HG03432 (cell line): ENCODE results near the gene PROM1.

Experiments
- ATAC-seq: cut with Tn5 transposase; IDR thresholded peaks from one replicate; pipeline ENCODE4 v1.9.1; 2021; ENCODE audit warnings: mild to moderate bottlenecking, moderate library complexity; ENCODE audit not compliant: unreplicated experiment

Gene PROM1

DNA sequence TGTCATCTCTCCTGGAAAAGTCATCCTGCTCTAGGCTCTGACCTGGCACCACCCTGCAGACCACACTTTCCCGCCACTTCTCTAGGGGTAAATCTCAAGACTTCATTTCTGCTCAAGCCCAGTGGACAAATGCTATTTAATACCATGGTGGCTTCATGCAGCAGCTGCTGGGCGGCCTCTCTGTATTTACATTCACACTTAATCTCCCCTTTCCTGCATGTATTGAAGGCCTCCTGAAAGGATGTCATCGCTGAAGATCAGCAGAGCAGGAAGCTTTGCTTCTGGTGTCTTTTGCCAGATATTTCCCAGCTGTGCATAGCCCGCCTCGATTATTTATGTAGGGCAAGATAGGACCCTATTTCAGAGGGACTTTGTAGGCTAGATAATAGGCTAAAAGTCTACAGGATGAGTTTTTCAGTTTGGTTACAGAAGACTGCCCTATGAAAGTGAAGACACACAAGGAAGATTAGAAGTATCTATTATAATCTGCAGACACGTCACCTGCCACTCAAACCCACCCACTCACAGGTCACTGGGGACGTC lies 17.2 kb downstream of the PROM1 start:
- ATAC-seq: no peak

DNA sequence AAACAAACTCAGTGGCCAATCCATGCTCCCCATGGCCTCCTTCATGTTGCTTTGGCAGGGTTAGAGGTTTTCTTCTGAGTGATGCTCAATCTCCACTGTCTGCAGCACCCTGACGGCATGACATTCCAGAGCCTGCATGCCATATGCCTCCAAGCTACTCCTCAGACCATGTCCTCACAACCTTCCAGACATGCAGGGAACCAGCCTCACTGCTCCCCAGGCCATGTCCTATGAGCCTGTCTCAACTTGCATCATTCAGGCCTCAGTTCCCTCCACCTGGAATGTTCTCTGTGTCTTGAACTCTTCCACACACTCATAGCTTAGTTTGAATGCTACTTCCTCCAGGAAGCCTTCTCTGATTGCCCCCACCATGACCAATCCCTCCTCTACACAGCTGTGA lies 18.8 kb downstream of the PROM1 start:
- ATAC-seq: no peak

DNA sequence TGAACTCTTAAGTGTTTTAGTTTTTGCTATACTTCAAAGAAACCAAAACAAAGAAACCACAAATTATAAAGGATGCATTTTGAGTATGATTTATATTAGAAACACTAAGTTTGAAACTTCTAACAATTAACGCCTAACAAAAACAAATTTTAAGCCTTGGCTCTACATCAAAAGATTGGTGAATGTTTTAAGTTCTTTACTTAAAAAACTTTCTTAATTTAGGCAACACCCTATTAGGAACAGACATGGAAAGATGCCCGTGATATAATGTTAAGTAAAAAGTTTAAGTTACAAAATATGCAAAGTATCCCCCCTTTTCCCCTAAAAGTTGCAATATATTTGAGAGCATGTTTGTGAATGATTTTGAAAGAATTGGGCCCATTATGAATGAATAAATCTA lies 21.2 kb downstream of the PROM1 start:
- ATAC-seq: no peak

DNA sequence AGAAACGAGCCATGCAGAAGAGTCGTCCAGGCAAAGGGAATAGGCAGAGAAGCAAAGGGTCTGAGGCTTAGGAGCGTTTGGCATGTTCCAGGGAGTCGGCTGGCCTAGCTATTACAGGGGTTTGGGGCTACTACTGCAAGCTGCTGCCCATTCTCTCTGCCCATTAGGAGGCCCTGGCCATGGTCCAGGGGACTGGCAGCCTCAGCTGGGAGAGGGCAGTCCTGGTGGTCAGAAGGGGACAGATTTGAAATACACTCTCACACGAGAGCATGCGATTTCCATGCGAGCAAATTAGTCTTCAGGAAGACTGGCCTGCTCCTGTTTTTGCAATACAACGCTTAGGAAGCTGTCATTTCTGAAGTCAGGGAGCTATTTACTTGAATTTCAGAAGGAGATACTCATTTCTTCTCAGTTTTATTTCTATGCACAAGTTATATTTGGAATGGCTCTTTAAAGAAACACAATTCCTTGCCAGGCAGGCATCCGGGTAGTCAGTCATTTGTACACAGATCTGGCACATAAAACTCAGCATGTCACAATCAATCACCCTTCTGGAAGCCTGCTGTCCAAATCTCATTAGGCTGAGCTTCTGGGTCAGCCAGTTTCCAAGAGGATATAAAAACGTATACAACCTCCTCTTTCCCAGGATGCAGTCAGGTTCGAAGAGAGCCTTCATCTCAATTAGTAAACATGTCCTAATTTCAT lies 27.0 kb downstream of the PROM1 start:
- ATAC-seq: no peak

GRCh38 chr4:16055873-16056272 lies 27.9 kb downstream of the PROM1 start:
- ATAC-seq: no peak

- no peak for ATAC-seq
Measured at GRCh38 chr4:16055471-16055870, 28.4 kb downstream of the PROM1 start.

DNA sequence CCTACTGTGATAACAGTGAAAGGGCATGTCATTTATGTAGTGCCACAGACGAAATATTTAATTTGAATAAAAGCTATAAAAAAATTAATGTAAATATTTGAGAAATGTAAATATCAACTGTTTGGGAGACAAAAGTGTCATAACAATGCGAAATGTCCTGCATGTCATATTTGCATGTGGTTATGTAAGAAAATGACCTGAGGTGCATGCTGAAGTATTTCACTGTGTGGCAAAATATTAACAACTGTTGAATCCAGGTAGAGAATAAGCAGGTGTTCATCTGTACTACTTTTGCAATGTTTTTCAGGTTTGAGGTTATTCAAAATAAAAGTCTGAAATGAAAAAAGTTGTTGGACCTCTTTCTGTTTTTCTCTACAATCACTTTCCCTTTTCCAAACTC lies 30.9 kb downstream of the PROM1 start:
- ATAC-seq: no peak

DNA sequence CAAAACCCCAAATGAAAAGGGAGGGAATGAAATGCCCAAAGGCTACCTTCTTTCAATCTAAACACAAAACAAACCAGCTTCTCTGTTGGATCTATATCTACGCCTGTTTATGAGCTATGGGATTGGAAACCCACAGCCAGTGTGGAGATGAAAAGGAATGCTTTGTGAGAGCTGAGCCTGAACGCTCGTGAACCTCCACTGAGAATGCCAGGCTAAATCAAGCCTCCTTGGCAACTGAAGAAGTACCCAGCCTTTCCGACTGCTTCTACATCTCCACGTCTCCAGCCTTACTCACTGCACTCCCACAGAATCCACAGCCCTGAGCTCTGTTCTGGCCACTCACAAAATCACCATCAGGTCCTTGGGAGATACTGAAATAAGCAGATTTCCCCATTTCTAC lies 31.8 kb downstream of the PROM1 start:
- no peak for ATAC-seq

- no peak for ATAC-seq
Measured at GRCh38 chr4:16051132-16051531, 32.7 kb downstream of the PROM1 start.

DNA sequence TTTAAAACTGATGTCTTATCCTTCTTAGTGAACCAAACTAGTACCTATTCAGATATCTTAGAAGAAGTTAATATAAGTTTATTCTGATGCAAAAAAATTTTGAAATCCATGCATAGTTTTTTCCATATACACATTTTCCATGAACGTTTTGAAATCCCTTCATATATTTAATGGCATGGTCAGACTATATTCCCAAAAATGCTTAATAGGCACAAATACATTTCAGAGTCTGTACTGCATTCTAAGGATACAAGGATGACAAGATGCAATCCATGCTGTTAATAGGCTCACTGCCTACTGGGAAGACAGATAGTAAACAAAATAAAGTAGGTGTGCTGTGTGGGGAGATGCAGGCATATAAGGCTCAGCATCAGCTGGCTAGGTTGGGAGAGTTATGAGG lies 33.2 kb downstream of the PROM1 start:
- ATAC-seq: no peak

DNA sequence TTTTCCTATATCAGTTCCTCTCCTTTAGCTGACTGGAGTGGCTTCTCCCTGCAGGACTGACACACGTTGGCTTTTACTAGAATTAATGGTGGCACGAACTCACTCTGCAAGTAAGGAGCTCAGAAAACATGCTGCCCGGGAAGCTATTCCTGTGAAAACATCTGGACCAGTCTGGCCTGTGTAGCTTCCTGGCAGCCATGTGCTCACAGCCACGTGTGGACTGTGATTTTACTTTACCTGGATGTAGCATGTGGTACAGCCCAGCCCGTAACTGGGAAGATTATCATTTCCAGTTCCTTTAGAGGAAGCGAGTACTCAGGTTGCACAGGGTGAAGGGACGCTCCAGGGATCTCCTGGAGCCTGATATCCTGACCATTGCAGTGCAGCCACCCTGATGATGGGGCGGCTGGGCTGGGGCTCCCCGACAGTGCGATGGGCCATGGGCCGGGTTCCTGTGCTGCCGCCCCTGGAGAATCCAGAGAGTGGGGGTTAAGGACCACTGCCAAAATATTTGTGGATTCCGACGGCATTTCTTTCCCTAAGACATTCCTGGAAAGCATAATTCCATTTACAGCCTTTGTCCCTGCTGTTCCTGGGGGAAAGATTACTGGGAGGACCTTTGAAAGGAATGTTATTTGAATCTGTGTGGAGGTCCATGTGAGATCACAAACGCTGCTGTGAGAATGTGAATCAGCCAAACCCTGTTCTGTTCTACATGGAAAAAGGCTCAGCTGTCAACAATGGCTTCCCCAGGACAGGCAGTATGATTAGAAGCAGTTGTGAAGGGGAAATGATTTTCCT lies 35.0 kb downstream of the PROM1 start:
- ATAC-seq: no peak

- no peak for ATAC-seq
Measured at GRCh38 chr4:16045687-16046086, 38.1 kb downstream of the PROM1 start.

- ATAC-seq: no peak
Measured at GRCh38 chr4:16043642-16044498, 40.0 kb downstream of the PROM1 start.

DNA sequence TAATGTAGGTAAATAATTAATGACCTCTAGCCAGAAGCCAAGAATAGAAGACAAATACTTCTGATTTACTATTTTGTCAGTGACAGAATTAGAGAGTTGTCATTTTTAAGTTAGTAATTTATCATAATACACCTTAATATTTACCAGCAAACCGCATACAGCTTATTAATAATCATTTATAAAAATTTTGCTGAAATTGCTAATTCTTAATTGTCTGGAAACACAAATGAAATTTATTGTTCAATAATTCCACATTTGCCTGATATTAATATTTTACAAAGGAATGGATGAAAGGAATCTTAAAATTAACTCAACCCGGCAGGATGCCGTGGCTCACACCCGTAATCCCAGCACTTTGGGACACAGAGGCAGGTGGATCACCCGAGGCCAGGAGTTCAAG lies 44.7 kb downstream of the PROM1 start:
- no peak for ATAC-seq

GRCh38 chr4:16037901-16038300 lies 45.9 kb downstream of the PROM1 start:
- no peak for ATAC-seq

- ATAC-seq: no peak
Measured at GRCh38 chr4:16035843-16036242, 48.0 kb downstream of the PROM1 start.

DNA sequence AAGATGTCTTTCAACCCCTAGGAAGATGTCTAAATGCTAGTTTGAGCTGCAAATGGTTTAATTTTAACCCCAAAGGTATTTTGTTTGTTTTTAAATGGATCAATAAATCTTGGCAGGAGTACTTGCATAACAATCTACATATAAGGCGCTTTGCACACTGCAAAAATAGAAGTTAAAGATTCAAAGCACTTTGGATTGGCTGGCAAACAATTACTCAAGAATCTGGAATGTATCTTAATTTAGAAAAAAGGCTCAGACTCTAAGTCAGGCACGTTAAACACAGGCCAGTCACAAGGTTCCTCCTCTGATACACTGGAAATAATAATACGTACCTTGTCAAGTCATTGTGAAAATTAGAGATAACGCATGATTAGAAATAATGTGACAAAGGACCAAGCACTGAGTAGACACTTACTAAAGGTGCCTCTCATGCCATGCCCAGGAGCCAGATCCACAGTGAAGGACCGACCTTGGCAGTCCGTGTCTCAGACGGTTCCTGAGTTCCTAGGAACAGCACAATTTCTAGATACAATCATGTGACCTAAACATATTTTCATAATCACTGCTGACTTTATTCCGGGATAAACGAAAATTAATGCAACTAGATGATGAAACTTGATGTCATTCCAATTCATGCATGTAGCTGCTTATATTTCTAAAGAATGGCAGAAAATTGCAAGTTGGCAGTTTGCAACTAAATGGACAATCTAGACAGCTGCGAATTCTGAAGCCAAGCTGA lies 49.6 kb downstream of the PROM1 start:
- ATAC-seq: no peak

- ATAC-seq: no peak
Measured at GRCh38 chr4:16032396-16032770, 51.4 kb downstream of the PROM1 start.

- no peak for ATAC-seq
Measured at GRCh38 chr4:16031546-16032395, 52.1 kb downstream of the PROM1 start.

DNA sequence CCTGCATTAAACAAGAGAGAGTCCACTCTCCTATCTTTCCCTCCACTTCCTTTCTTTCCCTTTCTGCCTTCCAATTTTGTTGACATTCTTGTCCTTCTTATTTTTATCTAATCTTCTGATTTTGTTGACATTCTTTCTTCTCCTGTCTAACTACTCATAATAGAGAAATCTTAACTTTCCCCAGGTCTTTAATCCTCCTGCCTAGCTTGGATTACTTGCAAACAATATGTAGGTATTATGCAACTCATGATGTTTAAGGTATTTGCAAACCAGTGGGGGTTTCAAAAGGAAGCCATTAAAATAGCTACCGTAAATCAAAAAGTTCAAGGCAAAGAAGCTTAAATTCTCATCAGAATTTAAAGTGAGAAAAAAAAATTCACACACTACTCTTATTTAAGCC lies 53.9 kb downstream of the PROM1 start:
- no peak for ATAC-seq
